IMR-90 (cell line): ENCODE results near the gene SLC7A6. TPM values are rescaled to one million over a fixed set of nuclear protein-coding genes. Genes with fewer than 3 reads are reported as not detected.

Experiments
- ATAC-seq: fragments of 200-7000 bp; cut with Tn5 transposase; 2 replicates; pipeline ENCODE4 v1.9.1; 2020; ENCODE audit warnings: low read depth, mild to moderate bottlenecking, moderate library complexity
- BruUV-seq: library from RNA; stranded (reverse); fragments of 400-500 nt; replicated peaks from 2 replicates; lab custom pipeline; 2021; lab: Mats Ljungman, UMichigan
- CTCF ChIA-PET: fragments of 300-600 bp; formaldehyde crosslinking; extraction: SDS; loops from one replicate; lab custom pipeline; 2021; ENCODE audit warnings: antibody characterized with exemption; lab: Yijun Ruan, JAX
- POLR2A ChIA-PET: fragments of 300-600 bp; sonication (Branson Sonifier 250); formaldehyde crosslinking; loops from one replicate; lab custom pipeline; 2022; ENCODE audit warnings: antibody characterized with exemption; ENCODE audit not compliant: unreplicated experiment; lab: Charles Lee
- DNase-seq: peaks from one replicate; pipeline ENCODE4 v3.0.0; 2013
- H2AFZ ChIP-seq: replicated peaks from 2 replicates; pipeline ENCODE3; 2013; ENCODE audit warnings: low read length, mild to moderate bottlenecking; ENCODE audit not compliant: poor library complexity
- H2AK5ac ChIP-seq: 2 replicates; pipeline ENCODE4 v1.6.1; 2013; ENCODE audit warnings: low read depth, low read length, inconsistent platforms
- H2AK9ac ChIP-seq: replicated peaks from 2 replicates; pipeline ENCODE3; 2013; ENCODE audit warnings: mild to moderate bottlenecking, low read depth, low read length, moderate library complexity; ENCODE audit not compliant: poor library complexity
- H2BK120ac ChIP-seq: 2 replicates; pipeline ENCODE4 v1.6.1; 2013; ENCODE audit warnings: low read depth, low read length, inconsistent platforms
- H2BK15ac ChIP-seq: 3 replicates; pipeline ENCODE4 v1.6.1; 2013; ENCODE audit warnings: low read depth, low read length, inconsistent platforms
- H2BK20ac ChIP-seq: 2 replicates; pipeline ENCODE4 v1.6.1; 2013; ENCODE audit warnings: low read depth, mild to moderate bottlenecking, inconsistent platforms, low read length, moderate library complexity
- H2BK5ac ChIP-seq: 2 replicates; pipeline ENCODE4 v1.6.1; 2013; ENCODE audit warnings: mild to moderate bottlenecking, low read depth, low read length, inconsistent platforms; ENCODE audit not compliant: poor library complexity, severe bottlenecking
- H3K14ac ChIP-seq: replicated peaks from 2 replicates; pipeline ENCODE4 v1.6.1; 2013; ENCODE audit warnings: low read depth, low read length, inconsistent platforms
- H3K18ac ChIP-seq: 2 replicates; pipeline ENCODE4 v1.6.1; 2013; ENCODE audit warnings: low read depth, low read length, control low read depth
- H3K23ac ChIP-seq: 2 replicates; pipeline ENCODE4 v1.6.1; 2013; ENCODE audit warnings: low read depth, low read length, inconsistent platforms
- H3K27ac ChIP-seq: 2 replicates; pipeline ENCODE4 v1.5.1; 2013; ENCODE audit warnings: mild to moderate bottlenecking, control low read depth, low read length; ENCODE audit not compliant: insufficient read depth
- H3K27me3 ChIP-seq: 2 replicates; pipeline ENCODE4 v1.6.1; 2013; ENCODE audit warnings: low read length; ENCODE audit not compliant: control insufficient read depth, insufficient read depth
- H3K36me3 ChIP-seq: 2 replicates; pipeline ENCODE4 v1.6.1; 2013; ENCODE audit warnings: low read length, mixed read lengths; ENCODE audit not compliant: control insufficient read depth, insufficient read depth
- H3K4ac ChIP-seq: 2 replicates; pipeline ENCODE4 v1.6.1; 2013; ENCODE audit warnings: low read depth, low read length, inconsistent platforms
- H3K4me1 ChIP-seq: 2 replicates; pipeline ENCODE4 v1.6.1; 2013; ENCODE audit warnings: low read length, mixed read lengths; ENCODE audit not compliant: control insufficient read depth, insufficient read depth
- H3K4me2 ChIP-seq: 2 replicates; pipeline ENCODE4 v1.6.1; 2013; ENCODE audit warnings: low read depth, mild to moderate bottlenecking, control low read depth, low read length, moderate library complexity
- H3K4me3 ChIP-seq: 2 replicates; pipeline ENCODE4 v1.5.1; 2013; ENCODE audit warnings: low read depth, mild to moderate bottlenecking, control low read depth, low read length, moderate library complexity; ENCODE audit not compliant: insufficient read depth
- H3K56ac ChIP-seq: 2 replicates; pipeline ENCODE4 v1.6.1; 2013; ENCODE audit warnings: low read length, inconsistent platforms; ENCODE audit not compliant: insufficient read depth; ENCODE audit errors: extremely low read depth
- H3K79me1 ChIP-seq, 2 experiments: 2 replicates each; pipeline ENCODE4 v1.6.1; 2013; ENCODE audit warnings: low read length in 2 of 2, inconsistent platforms in 1 of 2, low read depth in 1 of 2
- H3K9ac ChIP-seq: 2 replicates; pipeline ENCODE4 v1.6.1; 2013; ENCODE audit warnings: low read depth, low read length, control low read depth
- H3K9me1 ChIP-seq: 2 replicates; pipeline ENCODE4 v1.6.1; 2013; ENCODE audit warnings: low read length, inconsistent platforms; ENCODE audit not compliant: insufficient read depth
- H3K9me3 ChIP-seq: 2 replicates; pipeline ENCODE4 v1.6.1; 2013; ENCODE audit warnings: low read length; ENCODE audit not compliant: control insufficient read depth, insufficient read depth
- H4K20me1 ChIP-seq: 2 replicates; pipeline ENCODE4 v1.6.1; 2013; ENCODE audit warnings: low read length, inconsistent platforms; ENCODE audit not compliant: insufficient read depth
- H4K5ac ChIP-seq: 2 replicates; pipeline ENCODE4 v1.6.1; 2013; ENCODE audit warnings: mild to moderate bottlenecking, low read depth, low read length, control low read depth
- H4K8ac ChIP-seq, 2 experiments: 2 replicates each; pipeline ENCODE4 v1.6.1; 2013; ENCODE audit warnings: low read depth in 2 of 2, low read length in 2 of 2, control low read depth in 1 of 2, inconsistent platforms in 1 of 2
- H4K91ac ChIP-seq: 2 replicates; pipeline ENCODE4 v1.6.1; 2013; ENCODE audit warnings: low read depth, low read length, inconsistent platforms; ENCODE audit not compliant: insufficient read depth
- CEBPB ChIP-seq: IDR thresholded peaks from 2 replicates; pipeline ENCODE4 v1.6.1; 2012; ENCODE audit warnings: low read depth, low read length, improper control_type of control experiment
- CHD1 ChIP-seq: IDR thresholded peaks from 2 replicates; pipeline ENCODE4 v1.6.1; 2012; ENCODE audit warnings: low read depth, low read length, improper control_type of control experiment
- FOS ChIP-seq: fragments of 150-350 bp; IDR thresholded peaks from 2 replicates; pipeline ENCODE4 v1.6.1; 2016; ENCODE audit warnings: low read depth, low read length
- MAFK ChIP-seq: IDR thresholded peaks from 2 replicates; pipeline ENCODE4 v1.6.1; 2012; ENCODE audit warnings: low read depth, low read length, improper control_type of control experiment
- MAZ ChIP-seq: IDR thresholded peaks from 2 replicates; pipeline ENCODE4 v1.6.1; 2012; ENCODE audit warnings: low read depth, mild to moderate bottlenecking, low read length, improper control_type of control experiment, moderate library complexity, borderline replicate concordance
- RCOR1 ChIP-seq: IDR thresholded peaks from 2 replicates; pipeline ENCODE4 v1.6.1; 2012; ENCODE audit warnings: mild to moderate bottlenecking, low read length, improper control_type of control experiment; ENCODE audit not compliant: insufficient replicate concordance
- WGBS, 2 experiments: methylation state at CpG; one replicate each; pipeline versions ENCODE4 v1.1.5 to v1.1.7; 2013; ENCODE audit warnings: missing lambda C conversion rate in 2 of 2; ENCODE audit not compliant: insufficient read length in 1 of 2; ENCODE audit errors: extremely low coverage in 2 of 2; 5-methylcytosine and 5-hydroxymethylcytosine counted together
- dilution Hi-C: fragments of 300-500 bp; cut with HindIII; formaldehyde crosslinking; loops from one replicate; pipeline ENCODE4 v1.14.3; 2018; ENCODE audit warnings: low sequenced_read_pairs; ENCODE audit not compliant: unreplicated experiment
- in situ Hi-C: fragments of 300-500 bp; cut with MboI; formaldehyde crosslinking; loops from 3 replicates; pipeline ENCODE4 v1.14.3; 2019; ENCODE audit warnings: low sequenced_read_pairs, inconsistent platforms, mixed read lengths
- intact Hi-C: fragments of 100-400 bp; cut with micrococcal nuclease; formaldehyde crosslinking; loops from 2 replicates; pipeline ENCODE4 v1.10.0; 2022
- polyA plus RNA-seq, 3 experiments: library from polyadenylated mRNA; depleted of rRNA; stranded (reverse); fragments of >200 nt; gene quantifications; 2 replicates each; pipeline ENCODE4 v1.2.3, GENCODE V29; 2012; ENCODE audit warnings: low replicate concordance in 1 of 3
- total RNA-seq: library from RNA; depleted of rRNA; stranded (reverse); fragments of >200 nt; gene quantifications from 2 replicates; pipeline ENCODE4 v1.2.3, GENCODE V29; 2012
- TF ChIP-seq, protein P1 (sequence below): conservative IDR thresholded peaks from 2 replicates; pipeline ENCODE4 v1.5.1; 2012; ENCODE audit warnings: mild to moderate bottlenecking, low read depth, low read length, improper control_type of control experiment
- TF ChIP-seq, protein P2 (sequence below): fragments of 150-350 bp; IDR thresholded peaks from 2 replicates; pipeline ENCODE4 v1.6.1; 2017; ENCODE audit warnings: mild to moderate bottlenecking, antibody characterized with exemption, low read length, low read depth

Gene SLC7A6
- total and polyA plus RNA-seq, 2 of the 4 experiments (the other 2 are of a cell fraction): 29.4 to 36.1 TPM

DNA sequence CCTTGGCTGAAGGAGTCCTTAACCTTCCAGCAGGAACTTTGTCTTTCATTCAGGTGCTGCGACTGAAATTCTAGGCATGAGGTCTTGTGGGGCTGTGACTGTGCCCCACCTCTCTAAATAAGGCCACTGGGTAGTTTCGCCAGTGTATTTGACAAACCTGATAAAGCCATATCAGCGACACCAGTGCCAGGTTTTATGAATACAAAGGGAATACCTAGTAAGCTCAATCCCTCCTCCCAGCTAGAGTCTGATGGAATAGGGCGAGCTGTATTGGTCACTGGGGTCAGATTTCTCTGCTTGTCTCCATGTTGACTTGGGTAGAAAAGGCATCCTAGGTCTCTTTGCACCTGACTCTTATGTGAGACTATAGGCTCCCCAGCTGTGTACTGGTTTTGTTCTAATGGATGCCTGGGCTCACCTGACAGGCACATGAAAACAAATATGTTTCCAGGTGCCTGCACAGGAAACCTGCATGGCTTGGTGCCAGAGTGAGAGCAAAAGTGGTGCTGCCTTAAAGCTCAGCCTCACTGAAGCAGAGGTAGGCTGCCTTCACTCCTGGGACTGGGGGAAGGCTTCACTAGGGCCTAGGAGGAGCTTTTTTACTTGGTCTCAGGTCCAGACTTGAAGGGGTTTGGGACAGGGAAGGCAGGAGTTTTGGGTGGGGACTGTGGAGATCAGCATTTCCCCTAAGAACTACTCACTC is 8.3 kb downstream of the SLC7A6 start:
- TF ChIP-seq CEBPB (no peak), MAZ (no peak), CHD1 (no peak), MAFK (no peak), FOS (no peak), RCOR1 (no peak)
- TF ChIP-seq, protein P1, sequence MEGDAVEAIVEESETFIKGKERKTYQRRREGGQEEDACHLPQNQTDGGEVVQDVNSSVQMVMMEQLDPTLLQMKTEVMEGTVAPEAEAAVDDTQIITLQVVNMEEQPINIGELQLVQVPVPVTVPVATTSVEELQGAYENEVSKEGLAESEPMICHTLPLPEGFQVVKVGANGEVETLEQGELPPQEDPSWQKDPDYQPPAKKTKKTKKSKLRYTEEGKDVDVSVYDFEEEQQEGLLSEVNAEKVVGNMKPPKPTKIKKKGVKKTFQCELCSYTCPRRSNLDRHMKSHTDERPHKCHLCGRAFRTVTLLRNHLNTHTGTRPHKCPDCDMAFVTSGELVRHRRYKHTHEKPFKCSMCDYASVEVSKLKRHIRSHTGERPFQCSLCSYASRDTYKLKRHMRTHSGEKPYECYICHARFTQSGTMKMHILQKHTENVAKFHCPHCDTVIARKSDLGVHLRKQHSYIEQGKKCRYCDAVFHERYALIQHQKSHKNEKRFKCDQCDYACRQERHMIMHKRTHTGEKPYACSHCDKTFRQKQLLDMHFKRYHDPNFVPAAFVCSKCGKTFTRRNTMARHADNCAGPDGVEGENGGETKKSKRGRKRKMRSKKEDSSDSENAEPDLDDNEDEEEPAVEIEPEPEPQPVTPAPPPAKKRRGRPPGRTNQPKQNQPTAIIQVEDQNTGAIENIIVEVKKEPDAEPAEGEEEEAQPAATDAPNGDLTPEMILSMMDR: no peak
- TF ChIP-seq, protein P2, sequence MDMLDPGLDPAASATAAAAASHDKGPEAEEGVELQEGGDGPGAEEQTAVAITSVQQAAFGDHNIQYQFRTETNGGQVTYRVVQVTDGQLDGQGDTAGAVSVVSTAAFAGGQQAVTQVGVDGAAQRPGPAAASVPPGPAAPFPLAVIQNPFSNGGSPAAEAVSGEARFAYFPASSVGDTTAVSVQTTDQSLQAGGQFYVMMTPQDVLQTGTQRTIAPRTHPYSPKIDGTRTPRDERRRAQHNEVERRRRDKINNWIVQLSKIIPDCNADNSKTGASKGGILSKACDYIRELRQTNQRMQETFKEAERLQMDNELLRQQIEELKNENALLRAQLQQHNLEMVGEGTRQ: no peak
- DNase-seq (no peak), ATAC-seq (no peak)
- no peak overlapping the region for H3K9ac ChIP-seq
- H3K4me3 ChIP-seq: no peak overlapping the region
- H3K4me1 ChIP-seq: peaks cover 5% of the 10 kb centered on the region; the same call in 1 of the 2 replicates
- H4K8ac ChIP-seq: no peak overlapping the region
- H2AK5ac ChIP-seq: no peak overlapping the region
- H3K4me2 ChIP-seq: no peak overlapping the region
- no peak overlapping the region for H3K56ac ChIP-seq
- no peak overlapping the region for H3K14ac ChIP-seq
- H3K9me3 ChIP-seq: no peaks in the 10 kb centered on the region
- ChIA-PET CTCF (interaction anchor here (1.0 kb wide), 1 partner anchor 8 kb away, joined by 4 read pairs; the partner anchor contains the start of gene SLC7A6), POLR2A (interaction anchor here (1.1 kb wide), 1 partner anchor 8 kb away, joined by 3 read pairs; no protein-coding TSS in a partner anchor)
- intact Hi-C loops: no loop called here
- peaks cover 17% of the 10 kb centered on the region; the same call in 1 of the 2 replicates for H3K9me1 ChIP-seq
- H2AFZ ChIP-seq: no peak overlapping the region
- dilution Hi-C loops: no loop called here
- no peak overlapping the region for H2BK5ac ChIP-seq
- WGBS, 2 experiments: no CpG with 5 or more reads among the region's 4 CpGs
- H3K36me3 ChIP-seq: peaks cover 32% of the 10 kb centered on the region
- no peak overlapping the region for H4K5ac ChIP-seq
- H3K27ac ChIP-seq: no peak overlapping the region
- no peak overlapping the region for H2AK9ac ChIP-seq
- H3K79me1 ChIP-seq: peaks cover 24 to 80% of the 10 kb centered on the region in 2 experiments; a peak in 3 of 4 replicates
- no peak overlapping the region for H3K18ac ChIP-seq
- H3K23ac ChIP-seq: no peak overlapping the region
- no peaks in the 10 kb centered on the region for H3K27me3 ChIP-seq
- no peak overlapping the region for H2BK120ac ChIP-seq
- no peak overlapping the region for H2BK15ac ChIP-seq
- H4K91ac ChIP-seq: no peak overlapping the region
- in situ Hi-C loops: no loop called here
- peaks cover 73% of the 10 kb centered on the region for H4K20me1 ChIP-seq
- H2BK20ac ChIP-seq: no peak overlapping the region
- BruUV-seq: no TSS peak
- H3K4ac ChIP-seq: no peak overlapping the region
